ENCODE results near the gene GRM2.

GRM2 gene

DNA sequence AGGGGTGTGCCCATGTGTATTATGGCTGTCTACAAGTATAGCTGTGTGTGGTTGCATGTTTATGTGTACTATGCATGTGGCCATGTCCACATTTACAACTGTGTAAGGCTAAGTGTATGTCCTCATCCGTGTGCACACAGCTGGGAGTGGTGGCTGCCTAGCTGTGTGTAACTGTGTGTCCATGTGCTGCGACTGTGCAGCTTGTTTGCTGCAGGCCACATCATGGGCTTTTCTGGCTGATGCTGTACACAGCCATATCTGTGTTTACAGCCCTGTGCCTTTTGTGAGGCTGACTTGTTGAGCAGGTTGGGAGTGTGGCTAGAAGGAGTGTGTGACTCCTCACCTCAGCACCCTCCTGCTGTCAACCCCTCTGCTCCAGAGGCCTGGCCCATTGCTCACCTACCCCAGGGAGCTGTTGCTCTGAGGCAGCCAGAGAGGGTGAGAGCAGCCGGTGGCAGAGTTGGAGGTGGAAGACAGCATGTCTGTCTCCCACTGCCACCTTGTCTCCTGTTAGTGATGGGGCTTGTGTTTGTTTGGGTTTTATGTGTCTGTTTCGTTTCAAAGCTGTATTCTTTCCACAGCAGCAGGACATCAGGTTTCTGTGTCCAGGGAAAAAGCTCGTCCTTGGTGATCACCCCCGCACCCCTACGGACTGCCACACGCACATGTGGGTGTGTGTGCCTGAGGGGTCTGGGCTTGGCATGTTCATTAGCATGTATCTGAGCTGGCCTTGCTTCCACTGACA, 1.4 kb upstream of the GRM2 start:
- 0 out of 2 replicates have a peak overlapping the region, but pooled peaks have one; percentile 4 for H3K27ac ChIP-seq
- TF ChIP-seq, protein P1, sequence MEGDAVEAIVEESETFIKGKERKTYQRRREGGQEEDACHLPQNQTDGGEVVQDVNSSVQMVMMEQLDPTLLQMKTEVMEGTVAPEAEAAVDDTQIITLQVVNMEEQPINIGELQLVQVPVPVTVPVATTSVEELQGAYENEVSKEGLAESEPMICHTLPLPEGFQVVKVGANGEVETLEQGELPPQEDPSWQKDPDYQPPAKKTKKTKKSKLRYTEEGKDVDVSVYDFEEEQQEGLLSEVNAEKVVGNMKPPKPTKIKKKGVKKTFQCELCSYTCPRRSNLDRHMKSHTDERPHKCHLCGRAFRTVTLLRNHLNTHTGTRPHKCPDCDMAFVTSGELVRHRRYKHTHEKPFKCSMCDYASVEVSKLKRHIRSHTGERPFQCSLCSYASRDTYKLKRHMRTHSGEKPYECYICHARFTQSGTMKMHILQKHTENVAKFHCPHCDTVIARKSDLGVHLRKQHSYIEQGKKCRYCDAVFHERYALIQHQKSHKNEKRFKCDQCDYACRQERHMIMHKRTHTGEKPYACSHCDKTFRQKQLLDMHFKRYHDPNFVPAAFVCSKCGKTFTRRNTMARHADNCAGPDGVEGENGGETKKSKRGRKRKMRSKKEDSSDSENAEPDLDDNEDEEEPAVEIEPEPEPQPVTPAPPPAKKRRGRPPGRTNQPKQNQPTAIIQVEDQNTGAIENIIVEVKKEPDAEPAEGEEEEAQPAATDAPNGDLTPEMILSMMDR (IDR thresholded peaks at IDR 0.05) = no peak
- no peak for TF ChIP-seq ZFX (IDR thresholded peaks at IDR 0.05; ENCODE audit: borderline replicate concordance)

DNA sequence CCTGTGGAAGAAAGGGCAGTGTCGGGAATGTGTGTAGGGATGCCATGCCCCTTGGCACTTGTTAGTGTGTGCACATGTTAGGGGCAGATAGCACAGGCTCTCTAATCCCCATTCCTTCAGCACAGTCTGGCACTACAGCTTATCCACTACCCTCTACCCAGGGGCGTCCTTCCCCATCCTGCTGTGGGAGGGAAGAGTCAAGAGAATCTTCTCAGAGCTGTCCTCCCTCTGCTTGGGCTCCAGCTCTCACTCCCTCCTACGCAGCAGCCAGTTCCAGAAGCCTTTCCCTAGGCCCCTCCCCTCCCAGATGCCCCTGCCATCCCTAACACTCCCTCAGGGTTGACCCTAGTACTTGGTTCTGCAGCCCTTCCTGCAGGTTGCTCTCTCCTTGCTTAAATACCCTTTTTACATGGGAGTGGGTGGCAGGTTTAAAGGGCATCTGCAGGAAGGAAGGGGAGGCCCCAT, 815 bp upstream of the GRM2 start:
- TF ChIP-seq, protein P1 (IDR thresholded peaks at IDR 0.05) = no peak
- TF ChIP-seq ZFX (IDR thresholded peaks at IDR 0.05; ENCODE audit: borderline replicate concordance) = no peak
- H3K27ac ChIP-seq = 0 out of 2 replicates have a peak overlapping the region, but pooled peaks have one; percentile 4

DNA sequence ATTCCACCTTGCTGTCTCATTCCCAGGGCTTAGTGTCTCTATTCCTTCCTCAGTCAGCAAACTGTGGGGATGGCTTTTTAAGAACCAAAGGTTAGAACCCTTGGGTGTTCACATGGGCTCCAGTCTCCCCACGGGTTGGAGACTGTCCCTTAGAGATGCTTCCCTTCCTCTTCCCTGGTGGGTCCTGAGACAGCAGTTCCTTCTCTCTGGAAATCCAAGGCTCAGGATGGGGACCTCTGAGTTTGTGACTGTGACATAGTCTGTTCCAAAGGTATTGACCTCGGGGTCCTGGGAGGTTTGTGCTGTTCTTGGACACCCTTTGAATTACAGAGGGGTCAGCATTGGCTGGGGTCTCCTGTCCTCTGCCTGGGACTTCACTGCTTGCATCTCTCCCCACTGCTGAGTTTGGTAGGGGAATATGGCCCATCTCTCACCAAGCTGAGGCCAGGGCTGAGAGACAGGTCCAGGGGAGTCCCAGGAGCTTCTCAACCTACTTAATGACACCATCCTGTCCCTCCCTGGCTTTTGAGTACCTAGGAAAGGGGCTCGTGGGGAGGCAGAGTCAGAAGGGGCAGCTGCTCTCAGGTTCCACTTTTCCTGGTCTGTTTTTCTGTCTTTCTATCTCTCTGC, 1.5 kb downstream of the GRM2 start:
- no peak overlapping the region for H3K27ac ChIP-seq
- TF ChIP-seq ZFX (IDR thresholded peaks at IDR 0.05; ENCODE audit: borderline replicate concordance) = no peak
- TF ChIP-seq, protein P1 (IDR thresholded peaks at IDR 0.05) = no peak

DNA sequence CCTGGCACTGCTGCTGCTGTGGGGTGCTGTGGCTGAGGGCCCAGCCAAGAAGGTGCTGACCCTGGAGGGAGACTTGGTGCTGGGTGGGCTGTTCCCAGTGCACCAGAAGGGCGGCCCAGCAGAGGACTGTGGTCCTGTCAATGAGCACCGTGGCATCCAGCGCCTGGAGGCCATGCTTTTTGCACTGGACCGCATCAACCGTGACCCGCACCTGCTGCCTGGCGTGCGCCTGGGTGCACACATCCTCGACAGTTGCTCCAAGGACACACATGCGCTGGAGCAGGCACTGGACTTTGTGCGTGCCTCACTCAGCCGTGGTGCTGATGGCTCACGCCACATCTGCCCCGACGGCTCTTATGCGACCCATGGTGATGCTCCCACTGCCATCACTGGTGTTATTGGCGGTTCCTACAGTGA, 2.1 kb downstream of the GRM2 start:
- TF ChIP-seq, protein P1 (IDR thresholded peaks at IDR 0.05) = no peak
- TF ChIP-seq ZFX (IDR thresholded peaks at IDR 0.05; ENCODE audit: borderline replicate concordance) = no peak
- H3K27ac ChIP-seq = no peak overlapping the region

DNA sequence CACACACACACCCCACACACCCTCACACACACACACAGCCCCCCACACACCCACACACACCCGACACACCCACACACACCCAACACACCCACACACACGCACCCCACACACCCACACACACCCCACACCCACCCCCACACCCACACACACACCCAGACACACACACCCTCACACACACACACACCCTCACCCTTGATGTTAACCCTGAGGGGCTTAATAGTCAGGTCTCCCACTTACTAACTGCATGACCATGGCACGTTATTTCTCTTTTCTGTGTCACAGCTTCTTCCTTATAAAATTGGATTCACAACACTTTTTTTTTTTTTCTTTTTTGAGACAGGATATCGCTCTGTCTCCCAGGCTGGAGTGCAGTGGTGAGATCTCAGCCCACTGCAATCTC, 2.8 kb downstream of the GRM2 start:
- no peak overlapping the region for H3K27ac ChIP-seq
- no peak for TF ChIP-seq ZFX (IDR thresholded peaks at IDR 0.05; ENCODE audit: borderline replicate concordance)
- TF ChIP-seq, protein P1 (IDR thresholded peaks at IDR 0.05) = no peak

DNA sequence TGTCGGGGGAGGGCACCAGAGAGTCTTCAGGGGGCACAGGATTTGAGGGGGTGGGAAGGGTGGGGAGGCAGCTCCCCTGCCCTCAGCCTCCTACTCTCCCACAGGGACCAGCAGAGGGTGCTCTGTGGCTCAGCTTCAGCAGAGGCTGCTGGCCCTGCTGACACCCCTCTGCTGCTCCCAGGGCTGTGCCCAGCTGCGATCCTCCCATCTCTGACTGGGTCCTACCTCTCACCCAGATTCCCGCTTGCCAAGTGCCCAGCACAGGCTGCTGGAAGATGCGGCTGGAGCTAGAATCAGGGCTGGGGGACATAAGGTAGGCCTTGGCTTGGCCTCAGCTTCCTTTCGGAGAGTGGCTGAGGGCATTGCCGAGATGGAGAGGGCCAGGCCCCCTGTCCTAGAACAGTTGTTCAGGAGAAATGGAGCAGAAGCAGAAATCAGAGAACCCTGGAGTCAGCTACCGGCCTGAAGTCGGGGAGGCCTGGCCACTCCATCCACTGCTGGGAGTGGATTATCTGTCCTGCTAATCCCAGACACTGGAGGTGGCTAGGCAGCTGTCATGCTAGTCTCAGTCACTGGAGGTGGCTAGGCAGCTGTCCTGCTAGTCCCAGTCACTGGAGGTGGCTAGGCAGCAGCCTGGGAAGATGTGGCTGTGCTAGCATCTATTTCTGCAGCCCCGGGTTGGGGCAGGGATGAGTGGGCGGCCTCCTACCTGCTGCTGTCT, 3.9 kb downstream of the GRM2 start:
- TF ChIP-seq, protein P1 (IDR thresholded peaks at IDR 0.05) = peak; percentile 35
- TF ChIP-seq ZFX (IDR thresholded peaks at IDR 0.05; ENCODE audit: borderline replicate concordance) = no peak
- H3K27ac ChIP-seq = no peak overlapping the region

Measured in 22Rv1 (cell line).